HG03095 (cell line): ENCODE measurements around the gene UNC13C.

Source experiments
- ATAC-seq: cut with Tn5 transposase; IDR thresholded peaks from one replicate; pipeline ENCODE4 v1.9.1; 2021; ENCODE audit warnings: moderate library complexity; ENCODE audit not compliant: unreplicated experiment

The UNC13C gene

GRCh38 chr15:54017251-54017650 is 39.0 kb downstream of the UNC13C start:
- ATAC-seq = no peak

- no peak for ATAC-seq
These were observed 39.7 kb downstream of the UNC13C start for GRCh38 chr15:54017959-54018358.

GRCh38 chr15:54026258-54026657 is 48.0 kb downstream of the UNC13C start:
- ATAC-seq = no peak

- ATAC-seq = no peak
These were observed 48.6 kb downstream of the UNC13C start for GRCh38 chr15:54026891-54027290.

- no peak for ATAC-seq
These were observed 50.8 kb downstream of the UNC13C start for GRCh38 chr15:54029081-54029480.

GRCh38 chr15:54032066-54032465 is 53.8 kb downstream of the UNC13C start:
- ATAC-seq = no peak

GRCh38 chr15:54033356-54033860 is 55.2 kb downstream of the UNC13C start:
- no peak for ATAC-seq

GRCh38 chr15:54033869-54034458 is 55.7 kb downstream of the UNC13C start:
- ATAC-seq = no peak

- ATAC-seq = no peak
These were observed 57.4 kb downstream of the UNC13C start for GRCh38 chr15:54035616-54036015.

- ATAC-seq = no peak
These were observed 67.2 kb downstream of the UNC13C start for GRCh38 chr15:54045397-54045796.

GRCh38 chr15:54046093-54046492 is 67.9 kb downstream of the UNC13C start:
- no peak for ATAC-seq

GRCh38 chr15:54064365-54064764 is 86.1 kb downstream of the UNC13C start:
- no peak for ATAC-seq

- ATAC-seq = no peak
These were observed 88.2 kb downstream of the UNC13C start for GRCh38 chr15:54066403-54066802.

- no peak for ATAC-seq
These were observed 104.7 kb downstream of the UNC13C start for GRCh38 chr15:54082836-54083492.

GRCh38 chr15:54083501-54083900 is 105.3 kb downstream of the UNC13C start:
- ATAC-seq = no peak

- ATAC-seq = no peak
These were observed 105.8 kb downstream of the UNC13C start for GRCh38 chr15:54083991-54084390.

GRCh38 chr15:54088837-54089236 is 110.6 kb downstream of the UNC13C start:
- no peak for ATAC-seq

GRCh38 chr15:54089776-54090175 is 111.5 kb downstream of the UNC13C start:
- no peak for ATAC-seq

- no peak for ATAC-seq
These were observed 113.4 kb downstream of the UNC13C start for GRCh38 chr15:54091651-54092050.

- ATAC-seq = no peak
These were observed 116.4 kb downstream of the UNC13C start for GRCh38 chr15:54094661-54095060.

GRCh38 chr15:54097019-54097418 is 118.8 kb downstream of the UNC13C start:
- no peak for ATAC-seq

GRCh38 chr15:54099010-54099409 is 120.8 kb downstream of the UNC13C start:
- no peak for ATAC-seq
